ENCODE measurements around the gene MAGI2. TPM values are rescaled to one million over a fixed set of nuclear protein-coding genes. Genes with fewer than 3 reads are reported as not detected.

The MAGI2 gene
- total RNA-seq, 4 donors from 2014 or later = 0.90 to 2.4 (median 0.99) TPM

DNA sequence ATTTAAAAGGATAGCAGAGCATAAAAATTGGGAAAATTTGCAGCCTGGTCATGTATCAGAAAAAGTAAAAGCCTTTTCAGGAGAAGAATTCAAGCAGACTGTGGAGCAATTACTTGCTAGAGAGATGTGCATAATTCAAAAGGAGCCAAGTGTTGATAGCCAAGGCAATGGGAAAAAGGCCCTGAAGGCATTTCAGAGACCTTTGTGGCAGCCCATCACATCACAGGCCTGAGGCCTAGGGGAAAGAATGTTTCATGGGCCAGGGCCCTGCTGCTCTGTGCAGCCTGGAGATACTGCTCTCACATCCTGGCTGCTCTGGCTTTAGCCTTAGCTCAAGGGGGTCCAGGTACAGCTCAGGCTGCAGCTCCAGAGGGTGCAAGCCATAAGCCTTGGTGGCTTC lies 152.9 kb downstream of the MAGI2 start:
- intact Hi-C loops (cut with DNase I; ENCODE audit: low total_unique reads) (no loop called here), in situ Hi-C loops (cut with MboI; ENCODE audit: low sequenced_read_pairs in 4 of 4) (no loop called here)
- ATAC-seq = no peak
- DNase-seq = no peak
- no peak overlapping the region for H3K27ac ChIP-seq
- TF ChIP-seq POLR2A (IDR thresholded peaks at IDR 0.05) = no peak
- TF ChIP-seq, protein P1, sequence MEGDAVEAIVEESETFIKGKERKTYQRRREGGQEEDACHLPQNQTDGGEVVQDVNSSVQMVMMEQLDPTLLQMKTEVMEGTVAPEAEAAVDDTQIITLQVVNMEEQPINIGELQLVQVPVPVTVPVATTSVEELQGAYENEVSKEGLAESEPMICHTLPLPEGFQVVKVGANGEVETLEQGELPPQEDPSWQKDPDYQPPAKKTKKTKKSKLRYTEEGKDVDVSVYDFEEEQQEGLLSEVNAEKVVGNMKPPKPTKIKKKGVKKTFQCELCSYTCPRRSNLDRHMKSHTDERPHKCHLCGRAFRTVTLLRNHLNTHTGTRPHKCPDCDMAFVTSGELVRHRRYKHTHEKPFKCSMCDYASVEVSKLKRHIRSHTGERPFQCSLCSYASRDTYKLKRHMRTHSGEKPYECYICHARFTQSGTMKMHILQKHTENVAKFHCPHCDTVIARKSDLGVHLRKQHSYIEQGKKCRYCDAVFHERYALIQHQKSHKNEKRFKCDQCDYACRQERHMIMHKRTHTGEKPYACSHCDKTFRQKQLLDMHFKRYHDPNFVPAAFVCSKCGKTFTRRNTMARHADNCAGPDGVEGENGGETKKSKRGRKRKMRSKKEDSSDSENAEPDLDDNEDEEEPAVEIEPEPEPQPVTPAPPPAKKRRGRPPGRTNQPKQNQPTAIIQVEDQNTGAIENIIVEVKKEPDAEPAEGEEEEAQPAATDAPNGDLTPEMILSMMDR (IDR thresholded peaks at IDR 0.05 in 4 of 5, conservative IDR thresholded peaks at IDR 0.05 in 1 of 5) = no peak
- H3K4me1 ChIP-seq = no peaks in the 10 kb centered on the region
- no peaks in the 10 kb centered on the region for H3K27me3 ChIP-seq
- no peaks in the 10 kb centered on the region for H3K9me3 ChIP-seq
- no peak overlapping the region for H3K4me3 ChIP-seq
- H3K36me3 ChIP-seq = no peaks in the 10 kb centered on the region

DNA sequence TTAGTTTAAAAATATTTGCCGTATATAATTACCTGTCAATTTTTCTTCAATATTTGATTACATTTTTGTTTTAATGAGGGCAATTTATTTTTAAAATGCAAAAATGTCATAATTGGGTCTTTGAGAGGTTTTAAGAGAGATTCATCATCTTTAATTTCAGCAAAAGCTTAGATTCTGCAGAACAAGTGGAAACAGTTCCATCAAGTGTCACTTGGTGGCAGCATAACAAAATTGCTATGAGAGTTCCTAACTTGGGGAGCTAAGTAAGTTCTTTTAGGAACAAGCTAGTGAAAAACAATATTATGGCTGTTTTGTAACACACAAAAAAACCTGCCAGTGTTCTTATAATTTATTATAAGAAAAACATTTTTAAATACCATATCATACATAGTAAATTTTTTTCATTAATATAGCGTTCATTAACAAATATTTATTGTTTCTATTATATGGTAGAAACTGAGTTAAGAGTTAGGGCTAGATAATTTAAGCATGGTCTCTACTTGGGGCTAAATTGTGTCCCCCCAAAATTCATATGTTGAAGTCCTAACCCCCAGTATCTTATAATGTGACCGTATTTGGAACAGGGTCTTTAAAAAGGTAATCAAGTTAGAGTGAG lies 155.2 kb downstream of the MAGI2 start:
- no peaks in the 10 kb centered on the region for H3K27me3 ChIP-seq
- intact Hi-C loops (cut with DNase I; ENCODE audit: low total_unique reads) = no loop called here
- H3K9me3 ChIP-seq = no peaks in the 10 kb centered on the region
- TF ChIP-seq, protein P1 (IDR thresholded peaks at IDR 0.05 in 4 of 5, conservative IDR thresholded peaks at IDR 0.05 in 1 of 5) = peak in 3 of 5 experiments; percentile 50 to 67 (median 57)
- no peak for TF ChIP-seq POLR2A (IDR thresholded peaks at IDR 0.05)
- H3K4me3 ChIP-seq = no peak overlapping the region
- H3K4me1 ChIP-seq = no peaks in the 10 kb centered on the region
- no peak overlapping the region for H3K27ac ChIP-seq
- no peaks in the 10 kb centered on the region for H3K36me3 ChIP-seq
- no peak for DNase-seq
- in situ Hi-C loops (cut with MboI; ENCODE audit: low sequenced_read_pairs in 4 of 4) = no loop called here
- ATAC-seq = no peak

DNA sequence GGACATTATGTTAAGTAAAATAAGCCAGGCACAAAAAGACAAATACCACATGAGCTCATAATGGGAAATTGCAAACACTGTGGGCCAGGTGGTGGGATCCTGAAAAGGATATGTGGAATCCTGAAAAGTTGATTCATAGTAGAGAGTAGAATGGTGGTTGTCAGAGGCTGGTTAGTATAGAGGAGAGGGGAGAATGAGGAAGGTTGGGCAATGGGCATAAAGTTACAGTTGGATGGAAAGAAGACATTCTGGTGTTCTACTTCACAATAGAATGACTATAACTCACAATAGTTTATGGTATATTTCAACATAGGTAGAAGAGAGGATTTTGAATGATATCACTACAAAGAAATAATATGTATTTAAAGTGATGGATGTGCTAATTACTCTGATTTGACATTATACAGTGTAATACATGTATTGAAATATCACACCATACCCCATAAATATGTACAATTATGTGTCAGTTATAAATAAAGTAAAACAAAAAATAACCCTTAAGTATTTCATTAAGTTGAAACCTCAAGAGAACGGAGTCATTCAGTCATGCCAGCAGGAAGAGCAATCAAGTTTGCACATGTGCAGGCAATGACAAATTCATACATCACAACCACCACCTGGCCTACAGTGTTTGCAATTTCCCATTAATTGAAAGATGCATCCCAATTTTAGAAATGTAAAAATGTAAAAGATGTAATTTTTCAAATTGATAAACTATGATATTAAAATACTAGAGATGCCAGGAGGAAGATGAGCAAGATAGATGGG lies 156.7 kb downstream of the MAGI2 start:
- Histone ChIP-seq H3K27me3 (no peaks in the 10 kb centered on the region), H3K9me3 (no peaks in the 10 kb centered on the region), H3K4me1 (no peaks in the 10 kb centered on the region), H3K36me3 (no peaks in the 10 kb centered on the region), H3K27ac (no peak overlapping the region), H3K4me3 (no peak overlapping the region)
- intact Hi-C loops (cut with DNase I; ENCODE audit: low total_unique reads) (no loop called here), in situ Hi-C loops (cut with MboI; ENCODE audit: low sequenced_read_pairs in 4 of 4) (no loop called here)
- no peak for DNase-seq
- TF ChIP-seq, protein P1 (IDR thresholded peaks at IDR 0.05 in 4 of 5, conservative IDR thresholded peaks at IDR 0.05 in 1 of 5) = no peak
- TF ChIP-seq POLR2A (IDR thresholded peaks at IDR 0.05) = no peak
- no peak for ATAC-seq

DNA sequence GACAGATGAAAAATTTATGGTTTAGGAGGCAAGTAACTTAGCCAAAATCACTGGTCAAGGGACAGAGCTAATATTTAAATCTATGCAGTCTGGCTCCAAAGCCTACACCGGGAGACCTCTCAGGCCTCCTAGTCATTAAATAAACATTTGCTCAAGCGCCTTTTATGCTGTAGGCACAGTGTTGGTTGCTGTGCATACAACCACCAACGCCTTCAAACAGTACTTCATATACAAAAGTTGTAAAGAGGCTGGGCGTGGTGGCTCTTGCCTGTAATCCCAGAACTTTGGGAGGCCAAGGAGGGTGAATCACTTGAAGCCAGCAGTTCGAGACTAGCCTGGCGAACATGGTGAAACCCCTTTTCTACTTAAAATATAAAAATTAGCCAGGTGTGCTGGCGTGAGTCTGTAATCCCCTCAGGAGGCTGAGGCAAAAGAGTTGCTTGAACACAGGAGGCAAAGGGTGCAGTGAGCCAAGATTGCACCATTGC lies 159.8 kb downstream of the MAGI2 start:
- intact Hi-C loops (cut with DNase I; ENCODE audit: low total_unique reads) = no loop called here
- in situ Hi-C loops (cut with MboI; ENCODE audit: low sequenced_read_pairs in 4 of 4) = no loop called here
- TF ChIP-seq, protein P1 (IDR thresholded peaks at IDR 0.05 in 4 of 5, conservative IDR thresholded peaks at IDR 0.05 in 1 of 5) = no peak
- TF ChIP-seq POLR2A (IDR thresholded peaks at IDR 0.05) = no peak

More for the DNA sequence above, 159.8 kb downstream of the MAGI2 start:
- DNase-seq (no peak), ATAC-seq (no peak)
- H3K9me3 ChIP-seq = no peaks in the 10 kb centered on the region
- H3K4me3 ChIP-seq = no peak overlapping the region
- no peaks in the 10 kb centered on the region for H3K36me3 ChIP-seq
- no peaks in the 10 kb centered on the region for H3K27me3 ChIP-seq
- H3K4me1 ChIP-seq = no peaks in the 10 kb centered on the region
- H3K27ac ChIP-seq = no peak overlapping the region
